HG02678 (cell line): Measurements from ENCODE around the gene LILRA6.
"Not testable (repeated sequence)": the region's sequence is repeated elsewhere in the genome, so short reads cannot be mapped to it uniquely, and the experiment has no call there.

Experiments used
- ATAC-seq: cut with Tn5 transposase; IDR thresholded peaks from one replicate; pipeline ENCODE4 v1.9.1; 2021; ENCODE audit warnings: mild to moderate bottlenecking, moderate library complexity; ENCODE audit not compliant: unreplicated experiment

Gene LILRA6

DNA sequence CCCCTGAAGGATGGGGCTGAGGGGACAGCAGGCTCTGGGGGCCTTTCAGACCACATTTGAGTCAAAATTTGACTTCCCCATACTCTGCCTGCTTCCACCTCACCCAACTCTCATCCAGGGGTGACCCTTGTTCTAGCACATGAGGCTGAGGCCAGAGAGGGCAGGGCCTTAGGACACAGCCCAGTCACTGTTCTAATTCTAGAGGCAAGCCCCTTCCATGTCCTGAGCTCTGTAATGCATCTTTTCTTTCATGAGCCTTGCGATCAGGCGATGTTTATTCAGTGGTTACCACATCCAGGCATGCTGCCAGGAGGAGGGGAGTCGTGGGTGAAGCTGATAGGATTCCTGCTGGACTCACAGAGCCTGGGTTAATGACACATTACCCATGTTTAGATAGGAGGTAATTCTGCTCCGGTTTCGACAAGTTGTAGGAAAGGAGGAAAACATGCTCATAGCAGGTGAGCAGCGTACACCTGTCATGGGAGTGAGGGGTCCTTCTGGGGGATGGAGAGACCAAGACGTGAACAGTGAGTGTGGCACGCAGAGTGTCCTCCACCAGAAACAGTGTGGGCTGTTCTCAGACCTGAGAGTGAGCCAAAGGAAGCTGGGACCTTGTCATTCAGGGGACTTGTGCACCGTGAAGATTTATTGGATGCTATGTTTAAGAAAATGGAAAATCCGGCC is 32.6 kb downstream of the LILRA6 start:
- ATAC-seq, result no peak

DNA sequence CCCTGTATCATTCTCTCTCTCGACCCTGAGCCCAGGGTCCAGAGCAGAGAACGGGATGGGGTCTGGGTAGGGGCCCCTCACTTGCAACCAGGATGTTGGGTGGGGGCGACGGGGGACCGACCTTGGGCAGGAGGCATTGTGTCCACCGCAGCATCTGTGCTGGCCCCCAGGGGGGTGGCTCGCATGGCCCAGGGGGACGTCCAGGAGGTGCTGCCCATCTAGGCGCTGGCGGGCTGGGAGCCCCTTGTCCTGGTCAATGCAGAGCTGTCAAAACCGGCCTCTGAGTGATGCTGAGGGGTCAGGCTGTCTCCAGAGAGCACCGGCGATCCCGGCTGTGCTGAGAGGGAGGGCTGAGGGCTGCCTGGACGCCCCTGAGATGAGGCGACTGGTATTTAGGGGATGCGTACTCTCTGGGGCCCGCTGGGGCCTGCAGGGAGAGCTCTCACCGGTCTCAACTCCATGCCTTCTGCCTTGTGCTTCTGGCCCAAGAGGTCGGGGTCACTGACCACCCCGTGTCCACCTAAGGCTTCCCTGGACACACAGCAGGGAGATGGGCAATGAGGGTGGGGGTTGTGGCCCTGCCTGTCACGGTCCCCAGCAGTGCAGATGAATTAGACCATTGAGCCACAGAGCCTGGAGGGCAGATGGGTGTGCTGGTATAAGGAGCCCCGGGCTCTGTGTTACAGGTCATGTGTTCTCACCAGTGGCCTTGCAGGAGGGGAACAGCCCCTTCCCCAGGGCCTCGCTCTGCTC is 33.4 kb downstream of the LILRA6 start:
- no peak for ATAC-seq

- ATAC-seq, result no peak
Observed at GRCh38 chr19:54208784-54209057, 33.9 kb downstream of the LILRA6 start.

DNA sequence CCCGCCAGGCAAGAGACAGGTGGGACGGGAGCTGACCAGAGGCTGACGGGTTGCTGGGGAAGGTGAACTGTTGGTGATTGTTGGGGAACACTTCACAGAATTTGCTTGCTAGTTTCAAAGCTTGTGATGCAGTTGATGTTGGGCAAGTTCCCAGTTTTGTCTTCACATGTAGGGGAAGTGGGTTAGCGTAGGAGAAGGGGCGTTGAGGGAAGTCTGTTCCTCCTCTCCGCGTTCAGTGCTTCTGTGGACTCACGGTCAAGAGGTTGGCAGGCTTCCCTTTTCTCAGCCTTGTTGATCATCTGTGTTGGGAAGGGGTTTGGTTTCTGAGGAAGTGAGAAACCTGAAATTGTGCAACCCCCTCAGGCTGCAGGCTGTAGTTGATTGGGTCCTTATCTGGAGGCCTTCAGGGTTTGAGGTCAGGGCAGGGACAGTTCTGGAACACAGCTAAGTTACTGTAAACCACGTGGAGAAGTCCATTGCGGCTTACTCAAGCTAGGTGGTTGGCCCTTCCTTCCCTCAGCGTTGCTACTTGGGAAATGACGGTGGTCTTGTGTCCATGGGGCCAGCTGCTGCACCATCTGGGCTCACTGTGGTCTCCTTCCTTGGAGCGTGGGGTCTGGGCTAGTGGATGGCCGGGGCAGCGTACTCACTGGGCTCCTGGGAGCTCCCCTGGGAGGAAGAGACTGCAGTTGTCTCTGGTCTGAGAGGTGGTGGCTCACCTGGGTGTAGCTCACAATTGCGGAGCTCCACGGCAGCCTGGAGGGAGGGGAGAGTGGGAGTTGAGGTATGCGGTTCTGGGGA is 34.4 kb downstream of the LILRA6 start:
- ATAC-seq, result peak; percentile 48

DNA sequence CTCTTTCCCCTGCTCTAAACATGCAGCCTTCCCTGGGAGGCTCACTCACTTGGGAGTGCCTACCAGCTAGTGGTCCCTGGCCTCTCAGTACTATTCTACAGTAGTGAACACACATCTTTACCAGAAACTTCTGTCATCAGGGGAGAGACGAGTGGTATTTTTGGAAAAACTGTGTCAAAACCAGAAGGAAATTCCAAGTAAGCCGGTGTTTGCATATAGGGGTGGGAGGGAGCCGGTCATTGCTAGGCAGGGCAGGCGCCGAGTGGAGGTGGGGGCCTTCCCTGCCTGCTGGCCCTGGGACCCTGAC is 35.0 kb downstream of the LILRA6 start:
- ATAC-seq, result no peak

DNA sequence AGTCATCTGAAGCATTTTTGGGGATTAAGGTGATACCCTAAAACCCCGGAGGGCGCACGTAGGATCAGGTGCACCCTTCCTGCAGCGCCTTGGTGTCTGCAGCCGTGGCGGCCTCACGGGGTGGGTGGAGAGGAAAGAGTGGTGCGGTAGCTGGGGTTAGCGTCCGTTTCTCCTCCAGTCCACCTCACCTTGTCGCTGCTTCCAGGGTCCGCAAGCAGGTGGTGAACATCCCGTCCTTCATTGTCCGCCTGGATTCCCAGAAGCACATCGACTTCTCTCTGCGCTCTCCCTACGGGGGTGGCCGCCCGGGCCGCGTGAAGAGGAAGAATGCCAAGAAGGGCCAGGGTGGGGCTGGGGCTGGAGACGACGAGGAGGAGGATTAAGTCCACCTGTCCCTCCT is 35.4 kb downstream of the LILRA6 start:
- ATAC-seq, result not testable (repeated sequence)

- ATAC-seq, result no peak
Observed at GRCh38 chr19:54206831-54207177, 35.8 kb downstream of the LILRA6 start.

- ATAC-seq, result no peak
Observed at GRCh38 chr19:54206030-54206830, 36.4 kb downstream of the LILRA6 start.

DNA sequence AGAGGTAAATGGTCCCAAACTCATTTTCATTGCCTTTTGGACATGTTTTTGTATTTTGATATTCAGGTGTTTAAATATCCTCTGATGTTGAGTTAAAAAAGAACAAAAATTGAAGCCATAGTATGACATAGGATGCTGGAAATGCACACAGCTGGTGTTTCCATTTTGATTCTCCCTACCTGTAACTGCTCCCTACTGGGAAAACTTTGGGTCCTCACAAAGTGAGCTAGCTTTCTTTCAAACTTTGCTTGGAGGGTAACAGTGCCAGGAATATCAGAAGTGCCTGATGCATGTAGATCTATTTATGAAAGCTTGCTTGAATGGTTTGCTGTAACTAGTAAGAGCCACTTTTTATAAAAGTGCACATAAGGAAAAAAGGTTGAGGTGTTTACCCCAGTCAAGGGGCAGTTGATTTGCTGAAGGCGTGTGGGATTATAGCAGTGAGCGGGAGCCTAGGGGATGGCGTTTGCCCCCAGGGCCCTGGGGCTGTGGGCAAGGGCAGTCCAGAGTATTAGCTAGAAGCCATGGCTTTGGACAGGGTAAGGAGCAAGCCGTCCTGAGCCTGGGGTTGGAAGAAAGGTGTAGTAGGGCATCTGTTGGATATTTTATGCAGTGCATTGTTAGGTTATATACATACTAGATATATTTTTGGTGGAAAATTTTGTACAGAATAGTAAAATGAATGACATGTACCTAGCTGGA is 37.7 kb downstream of the LILRA6 start:
- ATAC-seq, result no peak

DNA sequence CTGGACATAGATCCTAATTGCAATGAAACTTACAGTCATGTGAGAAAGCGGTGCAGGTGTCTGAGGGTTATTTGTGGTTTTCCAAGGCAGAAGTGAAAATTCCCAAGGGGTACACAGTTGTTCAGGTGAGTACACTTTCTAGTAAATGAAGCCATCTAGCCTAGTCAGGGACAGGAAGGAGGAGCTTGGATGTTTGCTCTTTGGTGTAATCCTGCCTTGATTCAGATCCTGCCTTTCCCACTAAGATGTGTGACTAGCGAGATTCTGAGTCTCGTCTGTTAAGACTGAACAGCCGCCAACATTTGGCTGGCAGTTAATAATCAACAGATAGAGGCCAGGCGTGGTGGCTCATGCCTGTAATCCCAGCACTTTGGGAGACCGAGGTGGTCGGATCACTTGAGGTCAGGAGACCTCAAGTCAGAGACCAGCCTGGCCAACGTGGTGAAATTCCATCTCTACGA is 39.4 kb downstream of the LILRA6 start:
- no peak for ATAC-seq

DNA sequence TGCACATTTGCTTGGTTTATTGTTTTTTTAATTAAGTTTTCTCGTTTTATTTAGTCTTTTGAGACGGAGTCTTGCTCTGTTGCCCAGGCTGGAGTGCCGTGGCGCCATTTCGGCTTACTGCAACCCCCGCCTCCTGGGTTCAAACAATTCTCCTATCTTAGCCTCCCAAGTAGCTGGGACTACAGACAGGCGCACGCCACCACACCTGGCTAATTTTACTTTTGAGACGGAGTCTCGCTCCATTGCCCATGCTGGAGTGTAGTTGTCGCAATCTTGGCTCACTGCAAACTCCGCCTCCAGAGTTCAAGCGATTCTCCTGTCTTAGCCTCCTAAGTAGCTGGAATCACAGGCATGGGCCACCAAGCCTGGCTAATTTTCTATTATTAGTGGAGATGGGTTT is 40.6 kb downstream of the LILRA6 start:
- ATAC-seq, result no peak

- ATAC-seq, result no peak
Observed at GRCh38 chr19:54201172-54201701, 41.4 kb downstream of the LILRA6 start.

- ATAC-seq, result no peak
Observed at GRCh38 chr19:54199401-54199800, 43.2 kb downstream of the LILRA6 start.

DNA sequence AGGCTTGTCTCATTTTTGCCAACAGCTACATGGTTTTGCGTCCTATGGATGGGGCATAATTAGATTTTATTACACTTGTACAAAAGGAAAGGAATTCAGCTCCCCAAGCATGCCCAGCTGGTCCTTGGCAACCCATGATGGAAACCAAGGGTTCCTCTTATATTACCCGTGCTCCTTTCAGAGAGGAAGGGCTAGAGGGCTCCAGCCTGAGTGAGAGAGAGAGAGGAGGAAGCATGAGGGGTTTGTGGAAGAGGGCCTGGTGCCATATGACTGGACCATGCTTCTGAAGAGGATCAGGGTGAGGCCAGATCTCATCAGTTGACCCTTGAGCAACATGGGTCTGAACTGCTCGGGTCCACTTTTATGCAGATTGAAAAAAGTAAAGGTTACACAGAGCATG is 45.5 kb downstream of the LILRA6 start:
- ATAC-seq, result no peak

DNA sequence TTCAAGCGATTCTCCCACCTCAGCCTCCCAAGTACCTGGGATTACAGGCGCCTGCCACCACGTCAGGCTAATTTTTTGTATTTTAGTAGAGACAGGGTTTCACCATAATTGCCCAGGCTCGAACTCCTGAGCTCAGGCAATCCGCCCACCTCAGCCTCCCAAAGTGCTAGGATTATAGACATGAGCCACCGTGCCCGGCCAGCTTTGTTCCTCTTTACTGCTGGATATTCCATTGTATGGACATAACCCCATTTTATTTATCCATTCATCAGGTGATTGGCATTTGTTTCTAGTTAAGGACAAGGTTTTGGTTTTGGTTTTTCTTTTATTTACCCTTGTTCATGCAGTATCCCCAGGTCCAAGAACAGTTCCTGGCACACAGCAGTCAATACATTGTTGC is 46.1 kb downstream of the LILRA6 start:
- ATAC-seq, result no peak

GRCh38 chr19:54194463-54194862 is 48.1 kb downstream of the LILRA6 start:
- not testable (repeated sequence) for ATAC-seq

GRCh38 chr19:54193011-54193410 is 49.6 kb downstream of the LILRA6 start:
- no peak for ATAC-seq

DNA sequence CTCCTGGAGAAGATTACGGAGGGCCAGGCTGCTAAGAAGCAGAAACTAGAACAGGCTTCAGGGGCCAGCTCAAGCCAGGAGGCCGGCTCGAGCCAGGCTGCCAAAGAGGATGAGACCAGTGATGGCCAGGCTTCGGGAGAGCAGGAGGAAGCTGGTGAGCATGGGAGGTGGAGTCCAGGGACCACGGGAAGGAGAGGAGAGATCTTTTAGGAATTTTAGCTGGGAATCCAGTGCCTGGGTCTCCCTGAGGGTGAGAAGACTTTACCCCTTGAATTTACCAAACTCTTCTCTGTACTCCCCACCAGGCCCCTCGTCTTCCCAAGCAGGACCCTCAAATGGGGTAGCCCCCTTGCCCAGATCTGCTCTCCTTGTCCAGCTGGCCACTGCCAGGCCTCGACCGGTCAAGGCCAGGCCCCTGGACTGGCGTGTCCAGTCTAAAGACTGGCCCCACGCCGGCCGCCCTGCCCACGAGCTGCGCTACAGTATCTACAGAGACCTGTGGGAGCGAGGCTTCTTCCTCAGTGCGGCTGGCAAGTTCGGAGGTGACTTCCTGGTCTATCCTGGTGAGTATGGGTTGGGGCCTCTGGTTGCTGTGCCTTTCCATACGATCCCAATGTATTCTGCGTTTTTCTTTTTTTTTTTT is 50.7 kb downstream of the LILRA6 start:
- no peak for ATAC-seq

GRCh38 chr19:54191011-54191810 is 51.4 kb downstream of the LILRA6 start, which contains the start of gene TSEN34:
TSEN34 (plus strand) TSS chr19:54191308; CDS start chr19:54191365, 57 bp downstream.
- ATAC-seq, result peak; percentile 28
